Measurements from ENCODE around the gene TEKT1.
"Not testable (repeated sequence)": the region's sequence is repeated elsewhere in the genome, so short reads cannot be mapped to it uniquely, and the experiment has no call there.

TEKT1 gene

GRCh38 chr17:6831661-6832263, at the start of gene TEKT1:
Gene TEKT1, minus strand, starts transcription at chr17:6831729. Its CDS starts 1,353 bp downstream, at chr17:6830376.
- DNase-seq: peak; percentile 54

- DNase-seq: not testable (repeated sequence)
Observed at GRCh38 chr17:6879221-6879975, 47.9 kb upstream of the TEKT1 start.

- DNase-seq: not testable (repeated sequence)
Observed at GRCh38 chr17:6875276-6875675, 43.7 kb upstream of the TEKT1 start.

- DNase-seq: no peak
Observed at GRCh38 chr17:6872936-6873335, 41.4 kb upstream of the TEKT1 start.

- no peak for DNase-seq
Observed at GRCh38 chr17:6870841-6871240, 39.3 kb upstream of the TEKT1 start.

- no peak for DNase-seq
Observed at GRCh38 chr17:6868582-6868981, 37.1 kb upstream of the TEKT1 start.

- no peak for DNase-seq
Observed at GRCh38 chr17:6867849-6868248, 36.3 kb upstream of the TEKT1 start.

- no peak for DNase-seq
Observed at GRCh38 chr17:6862825-6863224, 31.3 kb upstream of the TEKT1 start.

GRCh38 chr17:6862122-6862521, 30.6 kb upstream of the TEKT1 start:
- no peak for DNase-seq

GRCh38 chr17:6857904-6858303, 26.4 kb upstream of the TEKT1 start:
- DNase-seq: no peak

- no peak for DNase-seq
Observed at GRCh38 chr17:6857336-6857735, 25.8 kb upstream of the TEKT1 start.

GRCh38 chr17:6856051-6856450, 24.5 kb upstream of the TEKT1 start:
- DNase-seq: no peak

- DNase-seq: peak; percentile 63
Observed at GRCh38 chr17:6853764-6854442, 22.4 kb upstream of the TEKT1 start.

- DNase-seq: not testable (repeated sequence)
Observed at GRCh38 chr17:6848545-6849179, 17.1 kb upstream of the TEKT1 start.

- DNase-seq: peak; percentile 34
Observed at GRCh38 chr17:6846138-6846537, 14.6 kb upstream of the TEKT1 start.

GRCh38 chr17:6844406-6844805, 12.9 kb upstream of the TEKT1 start:
- DNase-seq: not testable (repeated sequence)

GRCh38 chr17:6843241-6843880, 11.8 kb upstream of the TEKT1 start:
- DNase-seq: peak; percentile 72

GRCh38 chr17:6841769-6842168, 10.2 kb upstream of the TEKT1 start:
- DNase-seq: not testable (repeated sequence)

- DNase-seq: no peak
Observed at GRCh38 chr17:6830383-6830986, 1.0 kb downstream of the TEKT1 start.

- DNase-seq: no peak
Observed at GRCh38 chr17:6823011-6823442, 8.5 kb downstream of the TEKT1 start.

- DNase-seq: no peak
Observed at GRCh38 chr17:6818938-6819337, 12.6 kb downstream of the TEKT1 start.

GRCh38 chr17:6816368-6816767, 15.2 kb downstream of the TEKT1 start:
- not testable (repeated sequence) for DNase-seq

Data from hematopoietic multipotent progenitor cell treated with erythropoietin and hydrocortisone succinate and interleukin-3 and kit ligand, for 8 days (in vitro differentiated cells).